ENCODE results near the gene IER5L. TPM values are rescaled to one million over a fixed set of nuclear protein-coding genes. Genes with fewer than 3 reads are reported as not detected.

IER5L gene
- total and polyA plus RNA-seq, 4 experiments from 2014 or later = 0.07 to 3.6 (median 1.6) TPM

DNA sequence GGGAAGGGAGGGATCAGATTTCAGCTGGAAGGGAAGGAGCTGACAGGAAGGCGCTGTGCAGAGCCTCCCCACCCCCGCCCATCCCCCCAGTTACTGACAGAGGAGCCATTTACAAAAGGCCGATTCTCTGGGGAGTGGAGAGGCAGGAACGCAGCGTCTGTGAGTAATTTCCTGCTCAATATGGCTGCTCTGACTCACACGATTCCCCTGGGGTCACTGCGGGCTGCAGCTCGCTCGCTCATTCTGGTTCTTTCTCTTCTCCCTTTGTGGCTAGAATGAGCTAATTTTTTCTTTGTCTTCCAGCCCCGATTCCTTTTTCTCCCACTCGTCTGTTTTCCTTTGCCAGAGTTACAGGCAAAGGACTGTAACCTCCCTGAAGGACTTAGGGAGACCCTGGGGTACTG, 38.1 kb downstream of the IER5L start:
- Mint-ChIP-seq H3K4me1 (peaks cover 15 to 37% (median 29%) of the 10 kb centered on the region in 4 donors), H3K9me3 (no peaks in the 10 kb centered on the region), H3K36me3 (peaks cover 19 to 39% of the 10 kb centered on the region in 2 donors), H3K4me3 (peak overlapping the region; percentile 86 to 95 (median 90)), H3K27me3 (no peaks in the 10 kb centered on the region), H3K27ac (peak overlapping the region; percentile 90 to 99 (median 92))
- Histone ChIP-seq H3K27me3 (ENCODE audit: insufficient read depth, low read length) (no peaks in the 10 kb centered on the region), H3K27ac (ENCODE audit: low read depth, low read length) (peak overlapping the region; percentile 90), H3K9me3 (ENCODE audit: control insufficient read depth in 1 of 2, low read length in 2 of 2) (no peaks in the 10 kb centered on the region), H3K36me3 (ENCODE audit: insufficient read depth, low read length) (peaks cover 32% of the 10 kb centered on the region), H3K4me3 (ENCODE audit: low read length in 2 of 2) (peak overlapping the region; percentile 78 to 82), H3K4me1 (ENCODE audit: insufficient read depth, low read length) (peaks cover 38% of the 10 kb centered on the region)
- DNase-seq = peak; percentile 70 to 92 (median 73)
- ChIA-PET CTCF (ENCODE audit: partially characterized antibody) (interaction anchor here (0.7 to 10.5 kb wide), 29 partner anchors 10 to 678 kb away, joined by 3 to 151 read pairs (median 5); partner anchors contain the start of genes C9orf50, DOLPP1, IER5L and NTMT1), POLR2A (ENCODE audit: partially characterized antibody) (interaction anchor here (0.6 to 6.0 kb wide), 19 partner anchors 9 to 653 kb away, joined by 3 to 85 read pairs (median 5); partner anchors contain the start of genes CRAT, DOLPP1, IER5L and NTMT1)
- intact Hi-C loops (cut with micrococcal nuclease) = loop anchor here (1.0 to 2.0 kb wide), 7 partner anchors 9 to 643 kb away; partner anchors contain the start of genes CRAT and PTPA

DNA sequence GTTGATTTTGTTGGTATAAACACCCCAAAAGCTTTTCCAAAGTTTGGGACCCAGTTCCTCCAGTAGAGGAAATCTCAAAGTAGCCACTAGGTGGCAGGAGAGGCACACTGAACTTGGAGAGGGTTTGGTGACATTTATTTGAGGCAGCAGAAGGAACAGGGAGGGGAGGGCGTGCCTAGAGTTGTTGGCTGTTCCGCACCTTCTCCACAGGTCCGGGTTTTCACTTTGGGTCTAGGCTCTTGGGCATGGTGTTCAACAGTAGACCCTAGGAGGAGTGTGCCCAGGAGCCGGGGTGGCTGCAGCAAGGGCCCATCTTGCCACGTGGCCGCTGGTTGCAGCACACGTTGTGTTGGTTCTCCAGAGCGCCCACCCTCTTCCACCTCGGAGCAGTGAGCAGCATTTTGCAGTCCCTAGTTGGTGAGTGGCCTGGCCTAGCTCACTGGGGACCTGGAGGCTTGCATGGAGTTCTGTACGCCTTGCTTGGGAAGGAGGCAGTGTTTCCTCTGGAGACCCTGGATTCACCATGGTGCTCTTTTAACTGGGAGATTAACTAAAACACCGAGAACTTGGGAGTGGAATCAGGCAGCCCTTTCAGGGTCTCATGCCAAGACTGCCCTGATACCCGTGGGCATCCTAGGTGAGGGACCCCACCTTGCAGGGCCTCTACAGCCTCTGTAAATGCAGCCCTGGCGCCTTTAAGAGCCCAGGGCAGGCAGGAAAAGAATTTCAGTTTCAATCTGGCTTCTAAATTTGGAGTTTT, 38.6 kb downstream of the IER5L start:
- Mint-ChIP-seq H3K27me3 (no peaks in the 10 kb centered on the region), H3K4me3 (peak overlapping the region; percentile 86 to 95 (median 90)), H3K9me3 (no peaks in the 10 kb centered on the region), H3K27ac (peak overlapping the region; percentile 90 to 99 (median 92)), H3K4me1 (peaks cover 15 to 37% (median 29%) of the 10 kb centered on the region in 4 donors), H3K36me3 (peaks cover 19 to 42% of the 10 kb centered on the region in 2 donors)
- CTCF ChIA-PET (ENCODE audit: partially characterized antibody) = interaction anchor here (0.8 to 10.5 kb wide), 36 partner anchors 9 to 679 kb away, joined by 3 to 151 read pairs (median 4); partner anchors contain the start of genes C9orf50, DOLPP1, IER5L and NTMT1
- Histone ChIP-seq H3K9me3 (ENCODE audit: control insufficient read depth in 1 of 2, low read length in 2 of 2) (no peaks in the 10 kb centered on the region), H3K27me3 (ENCODE audit: insufficient read depth, low read length) (no peaks in the 10 kb centered on the region), H3K27ac (ENCODE audit: low read depth, low read length) (peak overlapping the region; percentile 90), H3K36me3 (ENCODE audit: insufficient read depth, low read length) (peaks cover 32% of the 10 kb centered on the region), H3K4me3 (ENCODE audit: low read length in 2 of 2) (peak overlapping the region; percentile 78 to 82), H3K4me1 (ENCODE audit: insufficient read depth, low read length) (peaks cover 38% of the 10 kb centered on the region)
- peak; percentile 78 to 83 (median 80) for DNase-seq
- POLR2A ChIA-PET (ENCODE audit: partially characterized antibody) = interaction anchor here (0.6 to 6.0 kb wide), 18 partner anchors 8 to 653 kb away, joined by 3 to 85 read pairs (median 5); partner anchors contain the start of genes CRAT, DOLPP1, IER5L and NTMT1
- intact Hi-C loops (cut with micrococcal nuclease) = loop anchor here (1.0 to 2.0 kb wide), 7 partner anchors 8 to 644 kb away; partner anchors contain the start of genes CRAT and PTPA

DNA sequence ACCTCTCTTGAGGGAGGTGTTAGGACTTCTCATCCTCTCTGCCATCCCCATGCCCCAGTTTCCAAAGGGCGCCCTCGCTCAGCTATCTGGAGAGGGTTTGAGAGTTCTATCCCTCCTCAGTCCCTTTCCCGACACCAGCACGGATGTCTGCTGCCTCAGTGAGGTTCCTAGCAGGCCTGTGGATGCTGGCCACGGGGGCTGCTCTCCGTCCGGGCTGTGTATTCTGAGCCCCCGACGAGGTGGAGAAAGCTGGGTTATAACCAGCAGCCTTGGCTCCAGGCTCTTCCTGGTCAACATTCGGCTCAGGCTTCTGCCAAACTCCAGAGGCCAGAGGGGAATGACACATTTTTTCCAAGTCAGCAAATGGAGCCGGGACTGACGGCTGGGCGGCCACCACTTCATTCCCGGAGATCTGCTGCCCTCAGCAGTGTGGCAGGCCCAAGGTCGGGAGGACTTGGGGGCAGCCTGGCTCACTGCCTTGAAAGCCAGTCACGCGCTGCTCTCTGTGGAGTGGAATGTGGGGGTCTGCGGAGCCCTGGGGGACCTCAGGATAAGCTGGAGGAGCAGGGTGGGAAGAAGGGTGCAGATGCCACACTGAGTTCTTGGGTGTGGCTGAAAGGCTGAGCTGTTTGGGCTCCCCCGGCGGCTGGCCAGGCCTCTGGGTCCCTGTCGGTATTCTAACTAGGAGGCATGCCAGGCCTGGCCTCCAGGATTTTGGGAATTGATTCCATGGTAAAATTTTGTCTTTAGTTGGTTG, 39.4 kb downstream of the IER5L start:
- H3K27me3 Mint-ChIP-seq = no peaks in the 10 kb centered on the region
- peak overlapping the region in 3 of 8 donors; percentile 88 to 91 (median 90) for H3K4me3 Mint-ChIP-seq
- Histone ChIP-seq H3K36me3 (ENCODE audit: insufficient read depth, low read length) (peaks cover 31% of the 10 kb centered on the region), H3K27ac (ENCODE audit: low read depth, low read length) (no peak overlapping the region), H3K4me1 (ENCODE audit: insufficient read depth, low read length) (peaks cover 38% of the 10 kb centered on the region), H3K27me3 (ENCODE audit: insufficient read depth, low read length) (no peaks in the 10 kb centered on the region), H3K4me3 (ENCODE audit: low read length in 2 of 2) (no peak overlapping the region), H3K9me3 (ENCODE audit: control insufficient read depth in 1 of 2, low read length in 2 of 2) (no peaks in the 10 kb centered on the region)
- H3K9me3 Mint-ChIP-seq = no peaks in the 10 kb centered on the region
- H3K27ac Mint-ChIP-seq = peak overlapping the region in 5 of 7 donors; percentile 91 to 99 (median 97)
- ChIA-PET CTCF (ENCODE audit: partially characterized antibody) (interaction anchor here (0.8 to 10.5 kb wide), 21 partner anchors 8 to 645 kb away, joined by 3 to 151 read pairs (median 4); partner anchors contain the start of genes C9orf50, IER5L and NTMT1), POLR2A (ENCODE audit: partially characterized antibody) (interaction anchor here (0.6 to 6.0 kb wide), 12 partner anchors 13 to 654 kb away, joined by 3 to 85 read pairs (median 6); partner anchors contain the start of genes DOLPP1, IER5L, NTMT1 and PTPA)
- H3K36me3 Mint-ChIP-seq = peaks cover 17 to 42% of the 10 kb centered on the region in 2 donors
- DNase-seq = peak in 1 of 5 donors; percentile 4
- intact Hi-C loops (cut with micrococcal nuclease) = loop anchor here (1.0 to 2.0 kb wide), 7 partner anchors 7 to 645 kb away; partner anchors contain the start of genes CRAT and PTPA
- peaks cover 16 to 40% (median 29%) of the 10 kb centered on the region in 4 donors for H3K4me1 Mint-ChIP-seq

DNA sequence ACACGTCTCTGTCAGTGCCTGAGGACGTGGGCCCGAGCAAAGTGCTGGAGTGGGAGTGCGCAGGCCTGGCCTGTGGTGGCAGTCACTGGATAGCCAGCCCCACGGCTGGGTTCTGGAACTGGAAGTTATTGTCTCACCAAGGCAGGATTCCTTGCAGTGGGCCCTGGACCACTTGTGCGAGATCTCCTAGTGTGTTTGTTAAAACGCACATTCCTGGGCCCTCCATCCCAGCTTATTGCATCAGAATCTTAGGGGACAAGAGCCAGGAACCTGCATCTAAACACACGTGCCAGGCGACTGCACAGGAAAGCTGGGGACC, 40.0 kb downstream of the IER5L start:
- H3K4me1 ChIP-seq (ENCODE audit: insufficient read depth, low read length) = peaks cover 35% of the 10 kb centered on the region
- H3K27me3 ChIP-seq (ENCODE audit: insufficient read depth, low read length) = no peaks in the 10 kb centered on the region
- H3K9me3 Mint-ChIP-seq = no peaks in the 10 kb centered on the region
- H3K4me3 ChIP-seq (ENCODE audit: low read length in 2 of 2) = no peak overlapping the region
- peaks cover 21 to 44% of the 10 kb centered on the region in 2 donors for H3K36me3 Mint-ChIP-seq
- DNase-seq = no peak
- intact Hi-C loops (cut with micrococcal nuclease) = loop anchor here (2.0 kb wide), 2 partner anchors 27 to 37 kb away; partner anchors contain the start of genes CRAT and PTPA
- no peaks in the 10 kb centered on the region for H3K27me3 Mint-ChIP-seq
- ChIA-PET POLR2A (ENCODE audit: partially characterized antibody) (interaction anchor here (0.6 to 6.0 kb wide), 5 partner anchors 26 to 488 kb away, joined by 3 to 85 read pairs (median 5); partner anchors contain the start of genes IER5L, NTMT1 and PTPA), CTCF (ENCODE audit: partially characterized antibody) (interaction anchor here (1.1 to 10.5 kb wide), 12 partner anchors 8 to 506 kb away, joined by 3 to 151 read pairs (median 11); partner anchors contain the start of genes C9orf50 and NTMT1)
- no peak overlapping the region for H3K4me3 Mint-ChIP-seq
- H3K27ac Mint-ChIP-seq = no peak overlapping the region
- peaks cover 16 to 39% (median 28%) of the 10 kb centered on the region in 4 donors for H3K4me1 Mint-ChIP-seq
- peaks cover 31% of the 10 kb centered on the region for H3K36me3 ChIP-seq (ENCODE audit: insufficient read depth, low read length)
- H3K27ac ChIP-seq (ENCODE audit: low read depth, low read length) = no peak overlapping the region
- H3K9me3 ChIP-seq (ENCODE audit: control insufficient read depth in 1 of 2, low read length in 2 of 2) = no peaks in the 10 kb centered on the region

DNA sequence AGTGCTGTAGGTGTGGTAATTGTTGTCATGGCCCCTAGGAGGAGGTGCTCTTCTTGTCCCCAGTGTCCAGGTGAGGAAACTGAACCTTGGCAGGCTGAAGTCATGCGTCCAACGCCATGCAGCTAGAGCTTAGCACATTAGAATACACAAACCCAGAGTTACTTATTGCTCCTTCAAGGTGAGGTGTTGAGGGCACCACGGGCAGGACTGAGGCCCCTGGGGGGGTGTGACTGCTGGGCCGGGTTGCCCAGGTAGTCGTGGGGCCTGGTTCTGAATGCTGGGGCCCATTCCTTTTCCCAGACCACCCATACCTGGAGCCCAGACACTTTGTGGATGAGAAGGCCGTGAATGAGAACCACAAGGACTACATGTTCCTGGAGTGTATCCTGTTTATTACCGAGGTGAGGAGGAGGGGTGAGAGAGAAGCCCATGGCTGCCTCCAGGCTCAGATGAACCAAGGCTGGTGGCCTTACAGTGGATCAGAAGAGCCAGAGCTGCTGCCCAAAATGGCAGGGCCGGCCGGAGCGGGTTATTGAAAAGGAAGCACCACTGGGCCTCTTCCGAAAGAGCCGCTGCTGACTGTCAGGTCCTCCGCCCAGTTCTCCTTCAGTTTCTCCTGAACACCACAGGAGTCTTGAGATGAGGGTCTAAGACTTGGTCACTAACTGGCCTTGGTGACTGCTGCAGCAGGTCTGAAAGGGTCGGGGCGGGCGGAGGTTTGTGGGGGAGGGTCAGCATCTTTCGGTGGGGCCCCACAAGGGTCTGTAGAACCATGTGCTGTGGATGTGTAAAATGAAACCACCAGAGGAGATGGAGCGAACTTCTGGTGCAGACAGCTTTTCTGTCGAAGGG, 40.5 kb downstream of the IER5L start:
- no peak for DNase-seq
- Mint-ChIP-seq H3K4me1 (peaks cover 12 to 33% (median 24%) of the 10 kb centered on the region in 4 donors), H3K4me3 (peak overlapping the region in 1 of 8 donors; percentile 15), H3K9me3 (no peaks in the 10 kb centered on the region), H3K36me3 (peaks cover 18 to 41% of the 10 kb centered on the region in 2 donors), H3K27me3 (no peaks in the 10 kb centered on the region), H3K27ac (peak overlapping the region in 1 of 7 donors; percentile 77)
- peaks cover 28% of the 10 kb centered on the region for H3K36me3 ChIP-seq (ENCODE audit: insufficient read depth, low read length)
- intact Hi-C loops (cut with micrococcal nuclease) = loop anchor here (2.0 kb wide), 2 partner anchors 27 to 37 kb away; partner anchors contain the start of genes CRAT and PTPA
- no peak overlapping the region for H3K4me3 ChIP-seq (ENCODE audit: low read length in 2 of 2)
- CTCF ChIA-PET (ENCODE audit: partially characterized antibody) = interaction anchor here (1.3 to 10.5 kb wide), 10 partner anchors 7 to 486 kb away, joined by 3 to 151 read pairs (median 19); partner anchors contain the start of genes C9orf50 and NTMT1
- H3K4me1 ChIP-seq (ENCODE audit: insufficient read depth, low read length) = peaks cover 29% of the 10 kb centered on the region
- H3K27me3 ChIP-seq (ENCODE audit: insufficient read depth, low read length) = no peaks in the 10 kb centered on the region
- H3K9me3 ChIP-seq (ENCODE audit: control insufficient read depth in 1 of 2, low read length in 2 of 2) = no peaks in the 10 kb centered on the region
- H3K27ac ChIP-seq (ENCODE audit: low read depth, low read length) = no peak overlapping the region
- POLR2A ChIA-PET (ENCODE audit: partially characterized antibody) = interaction anchor here (0.6 to 6.0 kb wide), 4 partner anchors 38 to 489 kb away, joined by 3 to 85 read pairs (median 30); partner anchors contain the start of genes IER5L and NTMT1

Data from CD4-positive, alpha-beta memory T cell (primary cell).